Measurements from ENCODE around the gene HOXB5.

HOXB5 gene

GRCh38 chr17:48610282-48611211 lies 17.0 kb upstream of the HOXB5 start, which contains the start of gene HOXB7:
HOXB7 (minus strand) TSS chr17:48611017; CDS start chr17:48610918, 99 bp downstream.
- peak; percentile 73 for DNase-seq (ENCODE audit: extremely low read depth, insufficient read length)
- no peaks in the 10 kb centered on the region; the same call in 1 of the 2 replicates for H3K27me3 ChIP-seq (replicated peaks; ENCODE audit: control insufficient read depth, insufficient read depth, low read length)

GRCh38 chr17:48609759-48610281 lies 16.2 kb upstream of the HOXB5 start:
- DNase-seq (ENCODE audit: extremely low read depth, insufficient read length), result no peak
- Histone ChIP-seq H3K4me3 (replicated peaks; ENCODE audit: low read depth, low read length) (peak overlapping the region; percentile 82), H3K36me3 (ENCODE audit: control insufficient read depth, insufficient read depth, low read length) (no peaks in the 10 kb centered on the region), H3K27me3 (replicated peaks; ENCODE audit: control insufficient read depth, insufficient read depth, low read length) (no peaks in the 10 kb centered on the region; the same call in 1 of the 2 replicates)
- TF ChIP-seq CTCF (IDR thresholded peaks at IDR 0.05; ENCODE audit: insufficient read depth, low read length, poor library complexity, severe bottlenecking), result no peak

More at GRCh38 chr17:48610282-48611211, 17.0 kb upstream of the HOXB5 start, which contains the start of gene HOXB7:
- H3K36me3 ChIP-seq (ENCODE audit: control insufficient read depth, insufficient read depth, low read length), result no peaks in the 10 kb centered on the region
- peak within 1 kb of the TSS; percentile 82 for H3K4me3 ChIP-seq (replicated peaks; ENCODE audit: low read depth, low read length)
- no peak for TF ChIP-seq CTCF (IDR thresholded peaks at IDR 0.05; ENCODE audit: insufficient read depth, low read length, poor library complexity, severe bottlenecking)

GRCh38 chr17:48609033-48609432 lies 15.5 kb upstream of the HOXB5 start:
- DNase-seq (ENCODE audit: extremely low read depth, insufficient read length), result no peak
- Histone ChIP-seq H3K36me3 (ENCODE audit: control insufficient read depth, insufficient read depth, low read length) (no peaks in the 10 kb centered on the region), H3K4me3 (replicated peaks; ENCODE audit: low read depth, low read length) (no peak overlapping the region), H3K27me3 (replicated peaks; ENCODE audit: control insufficient read depth, insufficient read depth, low read length) (no peaks in the 10 kb centered on the region)
- TF ChIP-seq CTCF (IDR thresholded peaks at IDR 0.05; ENCODE audit: insufficient read depth, low read length, poor library complexity, severe bottlenecking), result no peak

- H3K4me3 ChIP-seq (replicated peaks; ENCODE audit: low read depth, low read length), result no peak overlapping the region
Measured at GRCh38 chr17:48608494-48608834, 14.9 kb upstream of the HOXB5 start.

GRCh38 chr17:48606892-48607614 lies 13.5 kb upstream of the HOXB5 start:
- Histone ChIP-seq H3K36me3 (ENCODE audit: control insufficient read depth, insufficient read depth, low read length) (no peaks in the 10 kb centered on the region), H3K27me3 (replicated peaks; ENCODE audit: control insufficient read depth, insufficient read depth, low read length) (no peaks in the 10 kb centered on the region), H3K4me3 (replicated peaks; ENCODE audit: low read depth, low read length) (no peak overlapping the region)
- DNase-seq (ENCODE audit: extremely low read depth, insufficient read length), result no peak
- no peak for TF ChIP-seq CTCF (IDR thresholded peaks at IDR 0.05; ENCODE audit: insufficient read depth, low read length, poor library complexity, severe bottlenecking)

More at GRCh38 chr17:48608494-48608834, 14.9 kb upstream of the HOXB5 start:
- no peak for TF ChIP-seq CTCF (IDR thresholded peaks at IDR 0.05; ENCODE audit: insufficient read depth, low read length, poor library complexity, severe bottlenecking)
- Histone ChIP-seq H3K27me3 (replicated peaks; ENCODE audit: control insufficient read depth, insufficient read depth, low read length) (no peaks in the 10 kb centered on the region), H3K36me3 (ENCODE audit: control insufficient read depth, insufficient read depth, low read length) (no peaks in the 10 kb centered on the region)
- no peak for DNase-seq (ENCODE audit: extremely low read depth, insufficient read length)

Data from GM06990 (cell line).